Memory B cell (primary cell): ENCODE measurements around the gene BTBD8.
A peak's percentile ranks its signal among the peaks of the same experiment; 100 is the strongest.
"Not testable (repeated sequence)": the region's sequence is repeated elsewhere in the genome, so short reads cannot be mapped to it uniquely, and the experiment has no call there.

ENCODE experiments used
- ATAC-seq: fragments of 150-1000 bp; cut with Tn5 transposase; 2 replicates; pipeline ENCODE4 v1.10.0; 2021; ENCODE audit warnings: low read depth, mild to moderate bottlenecking, moderate library complexity
- DNase-seq, 2 donors: peaks; one replicate each; pipeline ENCODE4 v3.0.0; 2022; ENCODE audit warnings: low spot score in 2 of 2
- H3K27ac Mint-ChIP-seq: one replicate; pipeline ENCODE4 v1.8.0; 2022; ENCODE audit warnings: mild to moderate bottlenecking, moderate library complexity, mixed read lengths
- H3K27me3 Mint-ChIP-seq: one replicate; pipeline ENCODE4 v1.8.0; 2022; ENCODE audit warnings: mixed read lengths
- H3K36me3 Mint-ChIP-seq: one replicate; pipeline ENCODE4 v1.8.0; 2022; ENCODE audit warnings: mild to moderate bottlenecking, mixed read lengths
- H3K4me1 Mint-ChIP-seq: one replicate; pipeline ENCODE4 v1.8.0; 2022; ENCODE audit warnings: mixed read lengths
- H3K4me3 Mint-ChIP-seq: one replicate; pipeline ENCODE4 v1.8.0; 2022; ENCODE audit warnings: mild to moderate bottlenecking, moderate library complexity, mixed read lengths
- H3K9me3 Mint-ChIP-seq: one replicate; pipeline ENCODE4 v1.8.0; 2022; ENCODE audit warnings: mixed read lengths

Gene BTBD8

GRCh38 chr1:92075311-92075710 lies 4.8 kb upstream of the BTBD8 start, which contains the start of gene SETSIP:
SETSIP (minus strand) TSS chr1:92075411; CDS start chr1:92075411, 0 bp downstream.
- peaks cover 2% of the 10 kb centered on the region for H3K27me3 Mint-ChIP-seq
- peaks cover 2% of the 10 kb centered on the region for H3K4me1 Mint-ChIP-seq
- no peaks in the 10 kb centered on the region for H3K9me3 Mint-ChIP-seq
- H3K27ac Mint-ChIP-seq, result no peak within 1 kb of the TSS
- H3K4me3 Mint-ChIP-seq, result no peak within 1 kb of the TSS
- ATAC-seq (no peak), DNase-seq (no peak)
- no peaks in the 10 kb centered on the region for H3K36me3 Mint-ChIP-seq

- Mint-ChIP-seq H3K36me3 (no peaks in the 10 kb centered on the region), H3K27ac (no peak overlapping the region), H3K4me1 (peaks cover 2% of the 10 kb centered on the region), H3K9me3 (no peaks in the 10 kb centered on the region), H3K27me3 (peaks cover 2% of the 10 kb centered on the region), H3K4me3 (no peak overlapping the region)
- ATAC-seq (no peak), DNase-seq (no peak)
Observed at GRCh38 chr1:92076363-92076762, 3.8 kb upstream of the BTBD8 start.

GRCh38 chr1:92078077-92078476 lies 2.1 kb upstream of the BTBD8 start:
- not testable (repeated sequence) for H3K27ac Mint-ChIP-seq, DNase-seq, H3K27me3 Mint-ChIP-seq, H3K4me3 Mint-ChIP-seq, H3K9me3 Mint-ChIP-seq, H3K36me3 Mint-ChIP-seq, H3K4me1 Mint-ChIP-seq, ATAC-seq

GRCh38 chr1:92079441-92079840 lies 704 bp upstream of the BTBD8 start:
- H3K27ac Mint-ChIP-seq, result no peak overlapping the region
- DNase-seq, result no peak
- H3K4me3 Mint-ChIP-seq, result no peak overlapping the region
- ATAC-seq, result no peak
- H3K4me1 Mint-ChIP-seq, result peaks cover 2% of the 10 kb centered on the region
- no peaks in the 10 kb centered on the region for H3K9me3 Mint-ChIP-seq
- H3K27me3 Mint-ChIP-seq, result peaks cover 4% of the 10 kb centered on the region
- no peaks in the 10 kb centered on the region for H3K36me3 Mint-ChIP-seq

GRCh38 chr1:92081031-92081430 lies 886 bp downstream of the BTBD8 start:
- ATAC-seq (no peak), DNase-seq (no peak)
- H3K27me3 Mint-ChIP-seq, result peaks cover 3% of the 10 kb centered on the region
- H3K9me3 Mint-ChIP-seq, result peaks cover 6% of the 10 kb centered on the region
- no peak overlapping the region for H3K27ac Mint-ChIP-seq
- H3K4me1 Mint-ChIP-seq, result peaks cover 2% of the 10 kb centered on the region
- H3K36me3 Mint-ChIP-seq, result peaks cover 12% of the 10 kb centered on the region
- H3K4me3 Mint-ChIP-seq, result peak overlapping the region; percentile 98

GRCh38 chr1:92084651-92085050 lies 4.5 kb downstream of the BTBD8 start:
- peaks cover 2% of the 10 kb centered on the region for H3K4me1 Mint-ChIP-seq
- DNase-seq (no peak), ATAC-seq (no peak)
- no peak overlapping the region for H3K27ac Mint-ChIP-seq
- no peak overlapping the region for H3K4me3 Mint-ChIP-seq
- H3K9me3 Mint-ChIP-seq, result peaks cover 12% of the 10 kb centered on the region
- H3K36me3 Mint-ChIP-seq, result peaks cover 14% of the 10 kb centered on the region
- H3K27me3 Mint-ChIP-seq, result peaks cover 3% of the 10 kb centered on the region

- Mint-ChIP-seq H3K4me1 (no peaks in the 10 kb centered on the region), H3K9me3 (peaks cover 12% of the 10 kb centered on the region), H3K4me3 (no peak overlapping the region), H3K27me3 (peaks cover 3% of the 10 kb centered on the region), H3K36me3 (peaks cover 15% of the 10 kb centered on the region), H3K27ac (no peak overlapping the region)
- ATAC-seq (no peak), DNase-seq (no peak)
Observed at GRCh38 chr1:92085727-92086126, 5.6 kb downstream of the BTBD8 start.

- ATAC-seq, result no peak
Observed at GRCh38 chr1:92087542-92087941, 7.4 kb downstream of the BTBD8 start.

GRCh38 chr1:92091625-92092024 lies 11.5 kb downstream of the BTBD8 start:
- DNase-seq, result no peak
- Mint-ChIP-seq H3K4me3 (no peak overlapping the region), H3K4me1 (peaks cover 2% of the 10 kb centered on the region), H3K36me3 (peaks cover 8% of the 10 kb centered on the region), H3K9me3 (peaks cover 4% of the 10 kb centered on the region), H3K27me3 (peaks cover 2% of the 10 kb centered on the region), H3K27ac (no peak overlapping the region)
- no peak for ATAC-seq

More at GRCh38 chr1:92087542-92087941, 7.4 kb downstream of the BTBD8 start:
- peaks cover 12% of the 10 kb centered on the region for H3K9me3 Mint-ChIP-seq
- no peaks in the 10 kb centered on the region for H3K4me1 Mint-ChIP-seq
- H3K4me3 Mint-ChIP-seq, result no peak overlapping the region
- H3K36me3 Mint-ChIP-seq, result peaks cover 18% of the 10 kb centered on the region
- H3K27ac Mint-ChIP-seq, result no peak overlapping the region
- H3K27me3 Mint-ChIP-seq, result no peaks in the 10 kb centered on the region
- no peak for DNase-seq

- H3K4me1 Mint-ChIP-seq, result peaks cover 7% of the 10 kb centered on the region
- no peak for ATAC-seq
- peaks cover 2% of the 10 kb centered on the region for H3K27me3 Mint-ChIP-seq
- H3K9me3 Mint-ChIP-seq, result no peaks in the 10 kb centered on the region
- no peak overlapping the region for H3K4me3 Mint-ChIP-seq
- no peak for DNase-seq
- H3K36me3 Mint-ChIP-seq, result peaks cover 12% of the 10 kb centered on the region
- no peak overlapping the region for H3K27ac Mint-ChIP-seq
Observed at GRCh38 chr1:92094090-92094489, 13.9 kb downstream of the BTBD8 start.

- DNase-seq (no peak), ATAC-seq (no peak)
- no peaks in the 10 kb centered on the region for H3K9me3 Mint-ChIP-seq
- H3K4me1 Mint-ChIP-seq, result peaks cover 7% of the 10 kb centered on the region
- H3K4me3 Mint-ChIP-seq, result no peak overlapping the region
- peaks cover 2% of the 10 kb centered on the region for H3K27me3 Mint-ChIP-seq
- H3K36me3 Mint-ChIP-seq, result peaks cover 12% of the 10 kb centered on the region
- H3K27ac Mint-ChIP-seq, result no peak overlapping the region
Observed at GRCh38 chr1:92094595-92094994, 14.4 kb downstream of the BTBD8 start.

- H3K27ac Mint-ChIP-seq, result no peak overlapping the region
Observed at GRCh38 chr1:92095874-92096273, 15.7 kb downstream of the BTBD8 start.

GRCh38 chr1:92096317-92096716 lies 16.2 kb downstream of the BTBD8 start:
- H3K27me3 Mint-ChIP-seq, result peaks cover 2% of the 10 kb centered on the region
- no peak overlapping the region for H3K27ac Mint-ChIP-seq
- DNase-seq (no peak), ATAC-seq (no peak)
- peaks cover 7% of the 10 kb centered on the region for H3K4me1 Mint-ChIP-seq
- no peaks in the 10 kb centered on the region for H3K9me3 Mint-ChIP-seq
- peaks cover 7% of the 10 kb centered on the region for H3K36me3 Mint-ChIP-seq
- no peak overlapping the region for H3K4me3 Mint-ChIP-seq

More at GRCh38 chr1:92095874-92096273, 15.7 kb downstream of the BTBD8 start:
- Mint-ChIP-seq H3K27me3 (peaks cover 2% of the 10 kb centered on the region), H3K4me1 (peaks cover 7% of the 10 kb centered on the region), H3K4me3 (no peak overlapping the region), H3K9me3 (no peaks in the 10 kb centered on the region), H3K36me3 (peaks cover 10% of the 10 kb centered on the region)
- DNase-seq, result no peak
- no peak for ATAC-seq

- no peaks in the 10 kb centered on the region for H3K4me1 Mint-ChIP-seq
- DNase-seq (no peak), ATAC-seq (no peak)
- H3K36me3 Mint-ChIP-seq, result peaks cover 6% of the 10 kb centered on the region
- H3K9me3 Mint-ChIP-seq, result no peaks in the 10 kb centered on the region
- H3K4me3 Mint-ChIP-seq, result no peak overlapping the region
- H3K27ac Mint-ChIP-seq, result no peak overlapping the region
- H3K27me3 Mint-ChIP-seq, result no peaks in the 10 kb centered on the region
Observed at GRCh38 chr1:92105546-92106081, 25.5 kb downstream of the BTBD8 start.

- no peak for ATAC-seq
Observed at GRCh38 chr1:92108631-92109030, 28.5 kb downstream of the BTBD8 start.

More at GRCh38 chr1:92108631-92109030, 28.5 kb downstream of the BTBD8 start:
- Mint-ChIP-seq H3K36me3 (peaks cover 4% of the 10 kb centered on the region), H3K27me3 (no peaks in the 10 kb centered on the region), H3K9me3 (no peaks in the 10 kb centered on the region), H3K27ac (no peak overlapping the region), H3K4me1 (no peaks in the 10 kb centered on the region), H3K4me3 (no peak overlapping the region)
- no peak for DNase-seq
